Dermis microvascular lymphatic vessel endothelial cell (primary cell): Measurements from ENCODE around the gene FUT8. TPM values are rescaled to one million over a fixed set of nuclear protein-coding genes. Genes with fewer than 3 reads are reported as not detected.
"Not testable (repeated sequence)": the region's sequence is repeated elsewhere in the genome, so short reads cannot be mapped to it uniquely, and the experiment has no call there.

ENCODE experiments used
- DNase-seq, 2 donors: peaks; one replicate each; pipeline versions ENCODE4 v3.0.0 to v3.0.0-alpha.2; 2010; ENCODE audit warnings: low read depth in 2 of 2
- total RNA-seq: library from RNA; depleted of rRNA; stranded (reverse); fragments of >200 nt; gene quantifications from 2 replicates; pipeline ENCODE4 v1.2.1, GENCODE V29; 2014

Gene FUT8
- total RNA-seq, 1 donor from 2014 or later, result 9.5 TPM

DNA sequence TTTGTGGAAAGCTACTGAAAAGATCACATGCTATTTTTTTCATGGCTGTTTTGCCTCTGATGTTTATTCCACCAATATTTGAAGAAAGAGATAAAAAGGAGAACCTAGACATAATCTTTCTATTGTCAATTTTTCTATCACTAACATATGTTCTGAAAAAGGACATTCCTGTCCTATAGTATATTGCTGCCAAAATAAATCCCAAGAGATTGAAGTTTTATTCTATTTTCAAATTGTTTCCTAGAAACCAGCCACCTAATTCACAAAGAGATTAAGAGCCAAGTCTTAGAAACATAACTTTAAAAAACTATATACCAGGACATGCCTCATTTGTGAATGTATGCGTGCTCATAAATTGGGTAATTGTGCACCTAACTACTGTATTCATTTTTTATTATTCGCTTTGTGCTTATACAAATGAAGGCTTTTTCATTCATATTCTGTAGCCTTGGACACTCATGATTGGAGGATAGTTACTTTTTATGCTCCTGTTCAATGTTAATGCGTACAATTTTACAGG is 200.7 kb downstream of the FUT8 start:
- no peak for DNase-seq

DNA sequence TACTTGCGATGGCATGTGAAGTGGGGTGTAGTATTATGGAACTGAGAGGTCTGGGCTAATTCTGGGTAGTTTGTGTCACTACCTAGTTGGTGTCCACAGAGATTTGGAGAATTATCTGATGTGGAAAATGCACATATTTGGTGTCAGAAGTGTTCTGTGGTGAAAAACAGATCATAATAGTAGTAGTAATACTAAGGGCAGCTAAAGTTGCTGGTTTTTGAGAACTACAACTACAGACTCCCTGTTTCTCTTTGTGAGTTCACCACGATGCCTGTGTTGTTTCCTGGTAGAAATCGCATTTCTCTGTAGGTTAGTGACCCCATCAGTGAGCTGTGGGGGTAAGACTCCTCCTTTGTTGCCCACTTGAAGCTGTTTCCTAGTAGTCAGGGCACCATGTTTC is 206.5 kb downstream of the FUT8 start:
- no peak for DNase-seq

DNA sequence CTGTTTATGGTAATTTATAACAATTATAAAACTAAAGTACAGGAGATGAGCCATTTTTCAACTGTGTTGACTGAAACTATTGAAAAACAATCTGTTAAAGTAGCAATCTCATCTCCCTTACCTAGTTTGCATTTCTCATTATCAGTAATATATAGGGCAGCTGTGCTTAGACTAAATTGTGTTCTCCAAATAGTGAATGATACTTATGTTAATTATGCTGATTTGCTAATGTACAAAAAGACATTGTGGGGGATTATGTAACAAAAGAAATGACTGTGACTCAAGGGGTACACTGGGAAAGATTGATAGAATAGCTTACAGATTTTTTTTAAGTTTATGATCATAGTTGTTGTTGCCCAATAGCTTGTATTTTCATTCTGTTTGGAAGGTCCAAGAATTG is 207.7 kb downstream of the FUT8 start:
- no peak for DNase-seq

DNA sequence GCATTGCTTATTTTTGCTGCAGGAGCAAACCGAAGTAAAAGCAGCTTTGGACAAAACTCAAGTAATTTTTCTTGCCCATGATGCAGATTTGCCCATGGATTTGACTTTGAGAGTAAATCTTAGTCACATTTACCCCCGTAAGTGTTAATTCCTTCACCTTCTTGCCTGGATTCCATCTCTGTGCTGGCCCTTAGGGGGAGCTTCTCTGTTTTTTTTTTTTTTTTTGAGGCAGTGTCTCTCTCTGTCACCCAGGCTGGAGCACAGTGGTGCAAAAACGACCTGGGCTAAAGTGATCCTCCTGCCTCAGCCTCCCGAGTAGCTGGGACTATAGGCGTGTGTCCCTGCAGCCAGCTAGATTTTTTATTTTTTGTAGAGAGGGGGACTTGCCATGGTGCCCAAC is 210.2 kb downstream of the FUT8 start:
- DNase-seq, result no peak

DNA sequence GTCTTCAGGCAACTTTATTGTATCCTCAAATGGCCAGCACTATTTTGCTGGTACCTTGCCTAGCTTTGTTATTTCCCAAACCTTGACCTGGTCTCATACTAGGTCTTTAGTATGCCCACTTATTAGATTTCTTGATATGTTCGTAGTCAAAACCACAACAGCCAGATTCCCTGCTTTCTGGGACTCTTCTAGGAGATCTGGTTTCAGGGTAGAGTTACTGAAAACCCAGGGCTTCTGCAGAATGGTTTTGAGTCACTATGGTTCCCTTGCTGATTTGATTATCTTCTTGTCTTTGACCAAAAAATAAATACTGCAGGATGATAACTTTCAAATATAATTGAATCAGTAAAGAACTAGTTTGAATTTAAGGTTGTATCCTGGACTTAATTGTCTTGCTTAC is 211.2 kb downstream of the FUT8 start:
- DNase-seq, result no peak

DNA sequence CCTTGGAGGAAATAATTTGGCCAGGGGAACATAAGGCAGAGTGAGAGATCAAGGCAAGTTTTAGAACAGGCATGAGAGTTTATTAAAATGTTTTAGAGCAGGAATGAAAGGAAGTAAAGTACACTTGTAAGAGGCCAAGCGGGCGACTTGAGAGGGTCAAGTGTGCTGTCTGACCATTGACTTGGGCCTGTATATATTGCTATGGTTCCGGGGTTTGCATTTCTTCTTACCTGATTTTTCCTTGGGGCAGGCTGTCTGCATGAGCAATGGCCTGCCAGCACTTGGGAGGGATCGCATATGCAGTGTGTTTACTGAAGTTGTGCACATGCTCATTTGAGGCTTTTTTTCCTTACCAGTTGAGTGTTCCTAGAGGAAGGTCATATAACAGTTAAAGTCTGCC is 214.8 kb downstream of the FUT8 start:
- no peak for DNase-seq

DNA sequence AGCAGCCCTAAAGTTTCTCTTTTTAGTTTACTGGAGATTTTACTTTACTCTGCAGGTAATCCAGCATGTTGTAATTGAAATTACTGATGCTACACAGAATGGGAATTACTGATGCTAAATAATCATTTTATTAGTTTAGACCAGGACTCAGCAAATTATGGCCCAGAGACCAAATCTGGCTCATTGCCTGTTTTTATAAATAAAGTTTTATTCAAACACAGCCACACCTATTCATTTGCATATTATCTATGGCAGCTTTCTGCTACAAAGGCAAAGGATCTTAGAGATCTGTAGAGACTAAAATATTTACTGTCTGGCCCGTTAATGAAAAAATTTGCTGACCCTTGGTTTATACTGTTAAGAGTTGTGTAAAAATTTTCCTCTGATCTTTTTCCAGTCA is 216.1 kb downstream of the FUT8 start:
- no peak for DNase-seq

DNA sequence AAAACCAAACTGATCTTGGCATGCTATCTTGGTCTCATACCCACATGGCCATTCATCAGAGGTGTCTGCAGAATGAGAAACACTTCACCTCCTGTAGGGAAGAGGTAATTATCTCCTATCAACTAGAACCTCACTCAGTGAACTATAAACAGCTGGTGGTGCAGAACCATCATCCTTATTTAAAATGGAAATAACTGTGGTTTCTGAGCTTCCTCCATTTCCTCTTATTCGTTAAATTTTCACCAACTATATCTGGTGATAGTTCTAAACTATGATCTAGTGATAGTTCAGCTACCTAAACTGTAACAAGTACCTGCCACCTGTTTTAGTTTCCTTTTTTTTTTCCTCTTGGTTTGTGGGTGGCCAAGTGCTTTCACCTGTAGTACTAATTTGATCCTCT is 218.5 kb downstream of the FUT8 start:
- no peak for DNase-seq

DNA sequence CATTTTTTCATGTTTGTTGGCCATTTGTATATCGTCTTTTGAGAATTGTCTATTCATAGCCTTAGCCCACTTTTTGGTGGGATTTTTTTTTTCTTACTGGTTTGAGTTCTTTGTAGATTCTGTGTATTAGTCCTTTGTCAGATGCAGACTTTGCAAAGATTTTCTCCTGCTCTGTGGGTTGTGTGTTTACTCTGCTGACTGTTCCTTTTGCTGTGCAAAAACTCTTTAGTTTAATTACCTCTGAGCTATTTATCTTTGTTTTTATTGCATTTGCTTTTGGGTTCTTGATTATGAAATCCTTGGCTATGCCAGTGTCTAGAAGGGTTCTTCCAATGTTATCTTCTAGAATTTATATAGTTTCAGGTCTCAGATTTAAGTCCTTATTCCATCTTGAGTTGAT is 220.0 kb downstream of the FUT8 start:
- no peak for DNase-seq

DNA sequence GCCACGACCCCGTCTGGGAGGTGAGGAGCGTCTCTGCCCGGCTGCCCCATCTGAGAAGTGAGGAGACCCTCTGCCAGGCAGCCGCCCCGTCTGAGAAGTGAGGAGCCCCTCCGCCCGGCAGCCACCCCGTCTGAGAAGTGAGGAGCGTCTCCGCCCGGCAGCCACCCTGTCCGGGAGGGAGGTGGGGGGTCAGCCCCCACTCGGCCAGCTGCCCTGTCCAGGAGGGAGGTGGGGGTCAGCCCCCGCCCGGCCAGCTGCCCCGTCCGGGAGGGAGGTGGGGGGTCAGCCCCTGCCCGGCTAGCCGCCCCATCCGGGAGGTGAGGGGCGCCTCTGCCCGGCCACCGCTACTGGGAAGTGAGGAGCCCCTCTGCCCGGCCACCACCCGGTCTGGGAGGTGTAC is 221.1 kb downstream of the FUT8 start:
- DNase-seq, result not testable (repeated sequence)

DNA sequence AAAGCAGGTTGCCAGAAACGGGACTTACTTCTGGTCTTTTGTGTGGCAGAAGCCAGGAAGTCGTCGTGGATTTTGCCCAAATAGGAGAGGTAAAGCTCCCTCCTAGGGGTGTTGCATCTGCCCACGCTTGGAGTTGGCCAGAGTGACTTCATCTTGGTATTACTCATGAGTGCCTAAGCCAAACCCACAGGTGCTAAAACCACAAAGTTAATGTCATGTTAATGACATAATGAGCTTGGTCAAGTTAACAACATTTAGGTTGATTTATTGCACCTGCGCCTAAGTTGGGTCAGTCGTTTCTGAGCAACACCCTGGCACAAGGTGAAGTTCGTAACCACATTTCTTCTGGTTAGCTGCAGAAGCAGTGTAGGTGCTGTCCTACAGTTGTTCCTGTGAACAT is 225.2 kb downstream of the FUT8 start:
- no peak for DNase-seq

DNA sequence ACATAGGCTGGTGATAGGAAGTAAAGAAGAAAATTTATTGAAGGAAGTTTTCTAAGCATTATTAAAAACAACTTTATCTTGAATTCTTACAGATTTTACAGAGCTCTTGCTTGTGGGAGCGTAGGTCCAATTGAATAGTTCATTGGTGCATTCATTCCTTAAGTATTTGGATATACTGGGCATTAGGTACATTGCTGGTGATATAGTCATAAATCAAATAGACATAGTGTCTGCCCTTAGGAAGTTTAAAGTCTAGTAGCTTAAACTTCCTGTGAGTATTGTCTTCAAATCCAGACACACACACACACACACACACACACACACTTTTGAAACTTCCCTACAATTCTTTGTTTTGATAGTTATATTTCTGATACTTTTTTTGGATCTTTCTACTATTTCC is 226.7 kb downstream of the FUT8 start:
- peak in 1 of 2 donors; percentile 37 for DNase-seq

DNA sequence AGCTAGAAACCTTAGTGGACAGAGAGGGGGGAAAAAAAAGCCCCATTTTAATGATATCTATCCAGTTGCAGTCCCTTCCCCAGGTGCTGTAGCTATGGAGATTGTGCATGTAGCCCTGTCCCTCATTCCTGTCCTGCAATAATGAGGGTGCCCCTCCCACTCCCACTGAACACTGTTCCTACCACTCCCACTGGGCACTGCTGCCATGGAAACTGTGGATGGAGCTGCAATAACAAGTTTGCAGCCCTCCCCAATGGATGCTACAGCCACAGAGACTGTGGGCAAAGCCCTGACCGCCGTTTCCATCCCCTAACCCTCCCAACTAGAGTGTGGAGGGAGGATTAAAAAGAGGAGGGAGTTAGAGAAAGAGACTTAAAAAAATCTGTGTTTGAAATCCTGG is 238.3 kb downstream of the FUT8 start:
- no peak for DNase-seq

DNA sequence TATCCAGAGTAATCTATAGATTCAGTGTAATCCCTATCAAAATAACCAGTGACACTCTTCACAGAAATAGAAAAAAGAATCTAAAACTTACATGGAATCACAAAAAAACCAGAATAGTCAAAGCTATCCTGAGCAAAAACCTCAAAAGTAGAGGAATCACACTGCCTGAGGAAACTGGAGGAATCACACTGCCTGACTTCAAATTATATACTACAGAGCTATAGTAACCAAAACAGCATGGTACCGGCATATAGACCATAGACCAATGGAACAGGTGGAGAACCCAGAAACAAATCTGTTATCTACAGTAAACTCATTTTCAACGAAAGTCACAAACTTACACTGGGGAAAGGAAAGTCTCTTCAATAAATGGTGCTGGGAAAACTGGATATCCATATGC is 244.0 kb downstream of the FUT8 start:
- DNase-seq, result no peak

DNA sequence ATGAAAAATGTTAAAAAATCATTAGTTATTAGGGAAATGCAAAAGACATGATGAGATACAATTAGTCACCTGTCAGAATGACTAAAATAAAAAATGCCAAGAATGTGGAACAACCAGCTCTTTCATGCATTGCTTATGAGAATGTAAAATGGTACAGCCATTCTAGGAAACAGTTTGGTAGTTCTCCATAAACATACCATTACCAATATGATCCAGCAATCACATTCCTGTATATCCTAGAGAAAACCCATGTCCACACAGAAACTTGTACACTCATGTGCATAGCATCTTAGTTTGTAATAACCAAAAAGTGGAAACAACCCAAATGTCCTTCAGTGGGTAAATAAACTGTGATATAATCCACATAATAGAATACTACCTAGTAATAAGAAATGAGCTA is 245.7 kb downstream of the FUT8 start:
- DNase-seq, result no peak

DNA sequence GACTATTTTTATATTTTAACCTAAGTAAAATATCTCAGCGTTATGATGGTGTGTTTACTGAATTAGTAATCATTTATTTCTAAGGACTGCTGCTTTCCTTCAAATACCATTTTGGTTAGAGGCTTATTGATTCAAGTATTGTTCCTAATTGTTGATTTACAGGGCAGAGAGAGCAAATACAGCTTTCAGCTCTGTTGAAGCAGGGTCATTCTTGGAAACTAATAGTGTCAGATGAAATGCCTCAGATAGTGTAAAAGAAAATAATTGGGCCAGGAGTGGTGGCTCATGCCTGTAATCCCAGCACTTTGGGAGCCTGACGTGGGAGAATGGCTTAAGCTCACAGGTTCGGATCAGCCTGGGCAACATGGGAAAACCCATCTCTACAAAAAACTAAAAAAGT is 249.3 kb downstream of the FUT8 start:
- DNase-seq, result no peak

DNA sequence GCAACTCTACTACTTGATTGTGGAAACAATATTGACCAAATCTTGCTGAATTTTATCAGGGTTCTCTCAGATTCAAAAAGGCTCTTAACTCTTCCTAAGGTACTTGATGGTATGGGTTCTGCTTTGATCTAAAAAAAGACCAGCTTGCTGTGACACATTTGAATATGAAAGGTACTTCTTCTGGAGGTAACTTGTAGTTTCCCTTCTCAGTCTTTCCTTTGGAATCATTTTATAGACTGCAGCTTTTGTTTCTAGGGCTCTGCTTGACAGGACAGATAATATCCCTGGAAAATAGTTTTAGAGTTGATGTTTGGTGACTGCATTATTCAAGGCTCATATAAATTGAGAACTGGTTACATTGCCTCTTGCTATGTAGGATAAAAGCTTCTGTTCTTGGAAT is 251.9 kb downstream of the FUT8 start:
- no peak for DNase-seq

DNA sequence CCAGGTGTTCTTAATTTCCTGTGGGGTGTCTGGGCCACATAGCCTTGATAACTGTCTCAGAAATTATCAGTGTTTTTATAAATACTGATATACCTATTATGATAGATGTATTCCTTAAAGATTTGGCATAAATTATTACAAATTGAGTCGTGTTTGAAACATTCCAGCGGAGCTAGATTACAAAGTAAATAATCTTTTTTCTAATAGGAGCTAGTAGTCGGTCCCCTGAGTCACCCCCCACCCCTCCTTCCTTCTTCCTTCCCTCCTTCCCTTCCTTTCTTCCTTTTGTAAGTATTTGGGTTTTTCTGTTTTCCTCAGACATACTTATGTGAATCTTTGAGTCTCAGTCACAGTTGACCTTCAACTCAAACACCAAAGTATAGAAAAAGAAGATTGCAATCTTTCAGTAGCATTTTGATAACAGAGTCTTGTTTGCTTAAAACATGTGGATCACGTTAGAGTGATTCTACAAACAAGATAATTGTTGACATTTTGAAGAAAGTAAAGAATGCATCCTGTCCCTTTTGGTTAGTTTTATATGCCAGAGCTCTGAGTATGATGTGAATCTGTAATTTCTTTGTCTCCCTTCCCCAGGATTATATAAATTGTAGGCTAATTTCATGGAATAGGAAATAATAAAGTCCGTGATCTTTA is 264.0 kb downstream of the FUT8 start:
- DNase-seq, result no peak

DNA sequence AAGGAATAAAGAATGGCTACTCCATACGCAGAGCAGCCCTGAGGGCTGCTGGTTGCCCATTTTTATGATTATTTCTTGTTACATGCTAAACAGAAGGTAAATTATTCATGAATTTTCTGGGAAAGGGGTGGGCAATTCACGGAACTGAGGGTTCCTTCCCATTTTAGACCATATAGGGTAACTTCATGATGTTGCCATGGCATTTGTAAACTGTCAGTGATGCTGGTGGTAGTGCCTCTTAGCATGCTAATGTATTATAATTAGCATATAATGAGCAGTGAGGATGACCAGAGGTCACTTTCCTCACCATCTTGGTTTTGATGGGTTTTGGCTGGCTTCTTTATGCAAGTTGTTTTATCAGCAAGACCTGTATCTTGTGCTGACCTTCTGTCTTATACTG is 273.0 kb downstream of the FUT8 start:
- DNase-seq, result no peak

DNA sequence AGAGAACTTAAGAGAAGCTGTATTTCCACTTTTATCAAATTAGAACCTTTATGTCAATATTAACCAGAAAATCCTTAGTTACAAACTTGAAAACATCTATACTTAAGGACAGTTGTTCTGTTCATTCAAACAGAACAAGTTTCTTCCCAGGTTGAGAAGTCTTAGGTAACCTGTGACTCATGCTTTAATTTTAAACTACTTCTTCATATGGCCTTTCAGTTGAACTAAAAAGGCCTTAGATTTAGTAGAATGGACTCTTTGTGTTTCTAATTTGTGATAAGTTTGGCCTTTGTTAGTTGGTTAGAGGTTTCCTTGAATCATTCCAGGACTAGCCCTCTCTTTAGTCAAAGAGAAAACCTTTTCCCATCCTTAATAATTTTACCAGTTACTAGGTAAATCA is 274.2 kb downstream of the FUT8 start:
- no peak for DNase-seq

DNA sequence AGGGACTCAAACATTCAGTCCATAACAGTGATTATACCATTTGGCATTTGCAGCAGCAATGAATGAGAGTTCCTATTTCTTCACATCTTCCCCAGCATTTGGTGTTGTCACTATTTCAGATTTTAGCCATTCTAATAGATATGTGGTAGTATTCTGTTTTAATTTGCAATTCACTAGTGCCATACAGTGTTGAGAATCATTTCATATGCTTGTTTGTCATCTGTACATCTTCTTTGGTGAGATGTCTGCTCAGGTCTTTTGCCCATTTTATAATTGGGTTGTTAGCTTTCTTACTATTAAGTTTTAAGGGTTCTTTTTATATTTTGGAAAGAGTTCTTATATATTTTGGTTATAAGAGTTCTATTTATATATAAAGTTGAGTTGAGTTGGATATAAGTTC is 276.5 kb downstream of the FUT8 start:
- DNase-seq, result no peak

DNA sequence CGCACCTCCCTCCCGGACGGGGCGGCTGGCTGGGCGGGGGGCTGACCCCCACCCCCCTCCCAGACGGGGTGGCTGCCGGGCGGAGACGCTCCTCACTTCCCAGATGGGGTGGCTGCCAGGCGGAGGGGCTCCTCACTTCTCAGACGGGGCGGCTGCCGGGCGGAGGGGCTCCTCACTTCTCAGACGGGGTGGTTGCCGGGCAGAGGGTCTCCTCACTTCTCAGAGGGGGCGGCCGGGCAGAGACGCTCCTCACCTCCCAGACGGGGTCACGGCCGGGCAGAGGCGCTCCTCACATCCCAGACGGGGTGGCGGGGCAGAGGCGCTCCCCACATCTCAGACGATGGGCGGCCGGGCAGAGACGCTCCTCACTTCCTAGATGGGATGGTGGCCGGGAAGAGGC is 280.0 kb downstream of the FUT8 start:
- not testable (repeated sequence) for DNase-seq

DNA sequence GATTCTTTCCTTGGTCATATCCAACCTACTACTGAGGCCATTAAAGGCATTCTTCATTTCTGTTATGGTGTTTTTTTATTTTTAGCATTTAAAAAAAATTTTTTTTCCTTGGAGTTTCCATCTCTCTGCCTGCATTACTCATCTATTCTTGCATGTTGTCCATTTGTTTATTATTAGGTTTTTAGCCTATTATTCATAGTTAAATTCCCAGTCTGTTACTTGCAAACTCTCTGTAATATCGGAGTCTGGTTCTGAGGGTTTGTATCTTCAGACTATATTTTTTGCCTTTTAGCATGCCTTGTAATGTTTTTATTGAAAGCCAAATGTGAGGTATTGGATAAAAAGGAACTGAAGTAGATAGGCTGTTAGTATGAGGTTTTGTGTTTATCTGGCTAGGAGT is 284.3 kb downstream of the FUT8 start:
- DNase-seq, result no peak

DNA sequence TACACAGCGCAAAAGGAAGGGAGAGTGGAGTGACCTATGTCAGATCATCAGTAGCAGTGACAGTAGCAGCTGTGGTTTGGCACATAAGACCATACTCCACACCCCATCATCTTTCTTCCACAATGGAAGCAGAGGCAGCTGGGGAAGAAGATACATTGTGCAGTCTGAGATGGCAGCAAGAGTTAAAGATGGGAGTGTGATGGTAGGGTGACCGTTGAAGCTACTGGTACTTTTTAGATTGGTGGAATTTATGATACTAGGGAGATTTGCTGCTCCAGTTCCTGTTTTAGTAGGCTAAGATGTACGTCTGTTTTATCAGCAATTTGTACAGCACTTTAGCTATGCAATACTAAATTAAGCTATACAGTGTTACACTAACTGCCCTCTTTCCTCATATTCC is 291.0 kb downstream of the FUT8 start:
- DNase-seq, result no peak
